ENCODE measurements around the gene RNU5B-1.

DNA sequence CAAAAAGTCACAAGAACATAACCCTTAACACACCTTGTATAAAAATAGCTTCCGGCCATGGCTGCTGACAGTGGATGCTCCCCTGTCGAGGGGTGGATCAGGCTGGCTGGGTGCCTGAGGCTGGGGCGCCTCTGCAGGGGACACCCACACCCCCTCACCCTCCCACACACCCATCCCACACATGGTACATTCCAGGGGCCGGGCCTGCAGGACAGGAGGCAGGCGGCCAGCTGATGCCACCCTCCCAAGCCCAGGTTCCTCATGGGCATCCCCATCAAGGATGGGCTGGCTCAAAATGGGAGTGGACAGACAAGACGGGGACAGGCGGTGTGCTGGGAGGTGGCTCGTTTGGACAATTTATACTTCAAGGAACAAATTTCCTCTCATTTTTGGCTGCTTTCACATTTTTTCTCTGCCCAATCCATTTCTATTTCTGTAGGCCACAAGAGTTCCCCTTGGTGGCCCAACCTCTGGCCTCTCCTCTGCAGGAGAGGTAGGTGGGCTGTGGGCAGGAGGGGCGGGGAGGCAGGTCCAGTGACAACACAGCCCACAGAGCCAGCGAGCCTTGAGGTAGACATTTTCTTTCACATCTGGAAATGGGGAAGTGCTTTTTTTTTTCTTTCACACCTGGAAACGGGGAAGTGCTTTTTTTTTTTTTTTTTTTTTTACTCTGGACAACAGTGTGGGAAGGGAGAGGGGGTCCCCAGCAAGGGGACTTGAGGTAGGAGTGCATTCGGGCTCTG lies 23.3 kb downstream of the RNU5B-1 start:
- TF ChIP-seq, protein P1, sequence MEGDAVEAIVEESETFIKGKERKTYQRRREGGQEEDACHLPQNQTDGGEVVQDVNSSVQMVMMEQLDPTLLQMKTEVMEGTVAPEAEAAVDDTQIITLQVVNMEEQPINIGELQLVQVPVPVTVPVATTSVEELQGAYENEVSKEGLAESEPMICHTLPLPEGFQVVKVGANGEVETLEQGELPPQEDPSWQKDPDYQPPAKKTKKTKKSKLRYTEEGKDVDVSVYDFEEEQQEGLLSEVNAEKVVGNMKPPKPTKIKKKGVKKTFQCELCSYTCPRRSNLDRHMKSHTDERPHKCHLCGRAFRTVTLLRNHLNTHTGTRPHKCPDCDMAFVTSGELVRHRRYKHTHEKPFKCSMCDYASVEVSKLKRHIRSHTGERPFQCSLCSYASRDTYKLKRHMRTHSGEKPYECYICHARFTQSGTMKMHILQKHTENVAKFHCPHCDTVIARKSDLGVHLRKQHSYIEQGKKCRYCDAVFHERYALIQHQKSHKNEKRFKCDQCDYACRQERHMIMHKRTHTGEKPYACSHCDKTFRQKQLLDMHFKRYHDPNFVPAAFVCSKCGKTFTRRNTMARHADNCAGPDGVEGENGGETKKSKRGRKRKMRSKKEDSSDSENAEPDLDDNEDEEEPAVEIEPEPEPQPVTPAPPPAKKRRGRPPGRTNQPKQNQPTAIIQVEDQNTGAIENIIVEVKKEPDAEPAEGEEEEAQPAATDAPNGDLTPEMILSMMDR (IDR thresholded peaks at IDR 0.05), result no peak
- no peak for TF ChIP-seq POLR2AphosphoS5 (IDR thresholded peaks at IDR 0.05)

Measured in sigmoid colon (tissue), 4 donors.